Astrocyte of the spinal cord (primary cell): ENCODE data around the gene MMP28.
A peak's percentile ranks its signal among the peaks of the same experiment; 100 is the strongest.

Source experiments
- DNase-seq: peaks from one replicate; pipeline ENCODE4 v3.0.0; 2011; ENCODE audit warnings: low read depth, low spot score
- H3K4me3 ChIP-seq: 2 replicates; pipeline ENCODE4 v1.5.1; 2011; ENCODE audit warnings: low read depth, mild to moderate bottlenecking, low read length, moderate library complexity
- in situ Hi-C: cut with HindIII; loops from 2 replicates; pipeline ENCODE4 v1.10.0; 2017; ENCODE audit warnings: low sequenced_read_pairs
- TF ChIP-seq, protein P1 (sequence below): IDR thresholded peaks from 2 replicates; pipeline ENCODE4 v1.5.1; 2012; ENCODE audit warnings: low read depth, mild to moderate bottlenecking, low read length, inconsistent platforms

The MMP28 gene

DNA sequence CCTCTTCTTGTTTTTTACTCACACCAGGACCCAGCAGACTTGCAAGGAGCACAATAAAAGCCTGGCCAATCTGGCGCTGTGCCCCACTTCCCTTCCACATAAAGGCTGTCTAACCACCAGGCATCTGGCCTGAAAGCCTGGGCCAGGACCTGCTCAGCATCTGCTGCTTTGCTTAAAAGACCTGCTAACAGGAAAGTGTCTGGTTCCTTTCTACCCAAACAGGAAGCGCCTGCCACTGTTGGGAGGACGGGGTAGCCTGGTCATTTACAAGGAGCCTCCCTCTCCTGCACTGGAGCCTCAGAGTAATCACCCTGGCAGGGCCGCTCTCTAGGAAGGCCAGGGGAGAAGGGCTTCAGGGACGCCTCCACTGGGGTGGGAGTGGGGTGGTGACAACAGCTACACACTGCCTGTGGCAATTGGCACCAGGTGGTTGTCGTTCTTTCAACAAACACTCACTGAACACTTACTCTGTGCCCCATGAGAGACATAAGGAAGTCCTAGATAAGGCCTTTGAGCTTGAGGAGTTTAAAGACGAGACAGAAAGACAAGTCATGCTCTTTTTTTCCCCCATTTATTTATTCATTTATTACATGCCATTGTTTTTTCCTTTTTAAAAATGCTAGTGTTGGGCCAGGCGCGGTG, 6.3 kb upstream of the MMP28 start:
- no peak overlapping the region for H3K4me3 ChIP-seq
- DNase-seq, result peak; percentile 85

DNA sequence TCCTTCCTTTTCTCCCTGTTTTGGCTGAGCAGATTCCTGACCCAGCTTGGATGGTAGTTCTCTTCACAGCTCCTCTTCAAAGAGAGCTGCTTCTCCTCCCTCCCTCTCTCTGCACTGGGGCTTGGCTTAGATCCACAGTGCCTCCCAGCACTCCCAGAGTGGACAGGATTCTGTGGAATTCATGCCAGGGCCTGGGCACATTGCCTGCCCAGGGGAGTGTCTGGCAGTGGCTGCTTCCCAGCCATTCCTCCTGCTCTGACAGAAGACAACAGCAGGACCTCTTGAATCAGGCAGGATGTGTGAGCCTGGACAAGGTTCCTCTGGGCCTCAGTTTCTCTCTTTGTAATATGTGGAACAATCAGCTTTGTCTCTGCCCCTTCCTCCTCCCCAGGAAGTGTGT, 4.5 kb upstream of the MMP28 start:
- in situ Hi-C loops, result no loop called here
- no peak overlapping the region for H3K4me3 ChIP-seq
- TF ChIP-seq, protein P1, sequence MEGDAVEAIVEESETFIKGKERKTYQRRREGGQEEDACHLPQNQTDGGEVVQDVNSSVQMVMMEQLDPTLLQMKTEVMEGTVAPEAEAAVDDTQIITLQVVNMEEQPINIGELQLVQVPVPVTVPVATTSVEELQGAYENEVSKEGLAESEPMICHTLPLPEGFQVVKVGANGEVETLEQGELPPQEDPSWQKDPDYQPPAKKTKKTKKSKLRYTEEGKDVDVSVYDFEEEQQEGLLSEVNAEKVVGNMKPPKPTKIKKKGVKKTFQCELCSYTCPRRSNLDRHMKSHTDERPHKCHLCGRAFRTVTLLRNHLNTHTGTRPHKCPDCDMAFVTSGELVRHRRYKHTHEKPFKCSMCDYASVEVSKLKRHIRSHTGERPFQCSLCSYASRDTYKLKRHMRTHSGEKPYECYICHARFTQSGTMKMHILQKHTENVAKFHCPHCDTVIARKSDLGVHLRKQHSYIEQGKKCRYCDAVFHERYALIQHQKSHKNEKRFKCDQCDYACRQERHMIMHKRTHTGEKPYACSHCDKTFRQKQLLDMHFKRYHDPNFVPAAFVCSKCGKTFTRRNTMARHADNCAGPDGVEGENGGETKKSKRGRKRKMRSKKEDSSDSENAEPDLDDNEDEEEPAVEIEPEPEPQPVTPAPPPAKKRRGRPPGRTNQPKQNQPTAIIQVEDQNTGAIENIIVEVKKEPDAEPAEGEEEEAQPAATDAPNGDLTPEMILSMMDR, result no peak
- peak; percentile 50 for DNase-seq

More for the DNA sequence above, 6.3 kb upstream of the MMP28 start:
- in situ Hi-C loops, result no loop called here
- TF ChIP-seq, protein P1, result no peak

GRCh38 chr17:35797918-35798317, 2.5 kb upstream of the MMP28 start:
- DNase-seq, result no peak

GRCh38 chr17:35797370-35797769, 1.9 kb upstream of the MMP28 start:
- in situ Hi-C loops, result no loop called here
- DNase-seq, result no peak
- H3K4me3 ChIP-seq, result no peak overlapping the region
- TF ChIP-seq, protein P1, result no peak

More at GRCh38 chr17:35797918-35798317, 2.5 kb upstream of the MMP28 start:
- in situ Hi-C loops, result no loop called here
- TF ChIP-seq, protein P1, result no peak
- no peak overlapping the region for H3K4me3 ChIP-seq

GRCh38 chr17:35796942-35797341, 1.5 kb upstream of the MMP28 start:
- no peak overlapping the region for H3K4me3 ChIP-seq
- DNase-seq, result no peak
- TF ChIP-seq, protein P1, result no peak
- in situ Hi-C loops, result no loop called here

- in situ Hi-C loops, result no loop called here
- TF ChIP-seq, protein P1, result no peak
- no peak for DNase-seq
- H3K4me3 ChIP-seq, result no peak overlapping the region
Measured at GRCh38 chr17:35795871-35796265, 427 bp upstream of the MMP28 start.
